ENCODE data around the gene SLC25A21.

SLC25A21 gene

DNA sequence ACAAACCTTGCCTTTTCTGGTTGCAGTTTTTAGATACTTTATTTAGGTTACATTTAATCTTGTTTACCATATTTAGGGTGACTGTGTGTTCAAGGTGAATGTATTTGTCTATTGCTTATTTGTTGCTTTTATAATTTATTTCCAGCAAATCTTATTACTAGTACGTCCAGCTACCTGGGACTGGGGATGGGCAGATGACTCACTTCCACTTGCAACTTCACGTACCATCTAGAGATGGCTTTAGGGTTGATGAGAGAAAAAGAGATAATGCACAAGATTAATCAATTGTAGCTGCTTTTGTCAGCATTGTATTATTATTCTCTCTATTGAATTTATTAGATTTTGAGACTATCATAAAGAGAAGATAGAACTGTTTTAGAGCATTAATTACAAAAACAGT, 30.4 kb upstream of the SLC25A21 start:
- Histone ChIP-seq H3K27ac (ENCODE audit: low read depth, low read length) (no peak overlapping the region), H3F3A (ENCODE audit: control insufficient read depth, insufficient read depth) (no peaks in the 10 kb centered on the region)

GRCh38 chr14:37202265-37202664, 29.9 kb upstream of the SLC25A21 start:
- TF ChIP-seq, protein P1, sequence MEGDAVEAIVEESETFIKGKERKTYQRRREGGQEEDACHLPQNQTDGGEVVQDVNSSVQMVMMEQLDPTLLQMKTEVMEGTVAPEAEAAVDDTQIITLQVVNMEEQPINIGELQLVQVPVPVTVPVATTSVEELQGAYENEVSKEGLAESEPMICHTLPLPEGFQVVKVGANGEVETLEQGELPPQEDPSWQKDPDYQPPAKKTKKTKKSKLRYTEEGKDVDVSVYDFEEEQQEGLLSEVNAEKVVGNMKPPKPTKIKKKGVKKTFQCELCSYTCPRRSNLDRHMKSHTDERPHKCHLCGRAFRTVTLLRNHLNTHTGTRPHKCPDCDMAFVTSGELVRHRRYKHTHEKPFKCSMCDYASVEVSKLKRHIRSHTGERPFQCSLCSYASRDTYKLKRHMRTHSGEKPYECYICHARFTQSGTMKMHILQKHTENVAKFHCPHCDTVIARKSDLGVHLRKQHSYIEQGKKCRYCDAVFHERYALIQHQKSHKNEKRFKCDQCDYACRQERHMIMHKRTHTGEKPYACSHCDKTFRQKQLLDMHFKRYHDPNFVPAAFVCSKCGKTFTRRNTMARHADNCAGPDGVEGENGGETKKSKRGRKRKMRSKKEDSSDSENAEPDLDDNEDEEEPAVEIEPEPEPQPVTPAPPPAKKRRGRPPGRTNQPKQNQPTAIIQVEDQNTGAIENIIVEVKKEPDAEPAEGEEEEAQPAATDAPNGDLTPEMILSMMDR (IDR thresholded peaks at IDR 0.05; ENCODE audit: low read depth, low read length, poor library complexity, severe bottlenecking), result no peak
- no peak for TF ChIP-seq EZH2phosphoT487 (IDR thresholded peaks at IDR 0.05; ENCODE audit: borderline replicate concordance, low read length)
- Histone ChIP-seq H3F3A (ENCODE audit: control insufficient read depth, insufficient read depth) (no peaks in the 10 kb centered on the region), H3K4me2 (ENCODE audit: low read length) (no peak overlapping the region), H3K36me3 (ENCODE audit: control insufficient read depth, low read length) (no peaks in the 10 kb centered on the region), H3K27ac (ENCODE audit: low read depth, low read length) (no peak overlapping the region), H3K9me2 (replicated peaks; ENCODE audit: control insufficient read depth, low read length) (no peaks in the 10 kb centered on the region), H3K9me3 (ENCODE audit: control insufficient read depth, insufficient read depth, low read length) (peaks cover 6% of the 10 kb centered on the region; the same call in 1 of the 2 replicates), H3K79me2 (ENCODE audit: control insufficient read depth, low read length) (no peaks in the 10 kb centered on the region), H3K4me3 (ENCODE audit: low read length) (no peak overlapping the region), H4K20me1 (ENCODE audit: control insufficient read depth, insufficient read depth, low read depth, low read length) (no peaks in the 10 kb centered on the region), H3K4me1 (ENCODE audit: control insufficient read depth, low read length) (no peaks in the 10 kb centered on the region), H3K27me3 (ENCODE audit: control insufficient read depth, low read length) (no peaks in the 10 kb centered on the region)

More for the DNA sequence above, 30.4 kb upstream of the SLC25A21 start:
- Histone ChIP-seq H3K9me3 (ENCODE audit: control insufficient read depth, insufficient read depth, low read length) (peaks cover 6% of the 10 kb centered on the region; the same call in 1 of the 2 replicates), H3K9me2 (replicated peaks; ENCODE audit: control insufficient read depth, low read length) (no peaks in the 10 kb centered on the region), H3K36me3 (ENCODE audit: control insufficient read depth, low read length) (no peaks in the 10 kb centered on the region), H3K4me3 (ENCODE audit: low read length) (no peak overlapping the region), H3K27me3 (ENCODE audit: control insufficient read depth, low read length) (no peaks in the 10 kb centered on the region), H4K20me1 (ENCODE audit: control insufficient read depth, insufficient read depth, low read depth, low read length) (no peaks in the 10 kb centered on the region), H3K79me2 (ENCODE audit: control insufficient read depth, low read length) (no peaks in the 10 kb centered on the region), H3K4me1 (ENCODE audit: control insufficient read depth, low read length) (no peaks in the 10 kb centered on the region), H3K4me2 (ENCODE audit: low read length) (no peak overlapping the region)
- TF ChIP-seq, protein P1 (IDR thresholded peaks at IDR 0.05; ENCODE audit: low read depth, low read length, poor library complexity, severe bottlenecking), result no peak
- TF ChIP-seq EZH2phosphoT487 (IDR thresholded peaks at IDR 0.05; ENCODE audit: borderline replicate concordance, low read length), result no peak

DNA sequence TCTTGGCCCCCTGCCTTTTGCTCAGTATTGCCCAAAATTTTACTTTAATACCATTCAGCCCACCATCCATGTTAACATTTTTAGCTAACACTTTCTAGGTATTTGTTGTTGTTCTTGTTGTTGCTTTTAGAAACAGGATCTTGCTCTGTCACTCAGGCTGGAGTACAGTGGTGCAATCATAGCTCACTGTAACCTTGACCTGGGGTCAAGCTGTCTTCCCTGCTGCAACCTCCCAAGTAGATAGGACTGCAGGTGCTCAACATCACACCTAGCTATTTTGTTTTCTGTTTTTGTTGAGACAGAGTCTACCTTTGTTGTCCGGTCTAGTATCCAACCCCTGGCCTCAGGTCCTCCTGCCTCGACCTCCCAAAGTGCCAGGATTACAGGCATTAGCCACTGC, 29.3 kb upstream of the SLC25A21 start:
- Histone ChIP-seq H3K9me3 (ENCODE audit: control insufficient read depth, insufficient read depth, low read length) (peaks cover 6% of the 10 kb centered on the region; the same call in 1 of the 2 replicates), H3K79me2 (ENCODE audit: control insufficient read depth, low read length) (no peaks in the 10 kb centered on the region), H3K4me2 (ENCODE audit: low read length) (no peak overlapping the region), H3K36me3 (ENCODE audit: control insufficient read depth, low read length) (no peaks in the 10 kb centered on the region), H3F3A (ENCODE audit: control insufficient read depth, insufficient read depth) (no peaks in the 10 kb centered on the region), H3K27ac (ENCODE audit: low read depth, low read length) (no peak overlapping the region), H3K27me3 (ENCODE audit: control insufficient read depth, low read length) (no peaks in the 10 kb centered on the region), H4K20me1 (ENCODE audit: control insufficient read depth, insufficient read depth, low read depth, low read length) (no peaks in the 10 kb centered on the region), H3K4me3 (ENCODE audit: low read length) (no peak overlapping the region), H3K9me2 (replicated peaks; ENCODE audit: control insufficient read depth, low read length) (no peaks in the 10 kb centered on the region), H3K4me1 (ENCODE audit: control insufficient read depth, low read length) (no peaks in the 10 kb centered on the region)
- TF ChIP-seq EZH2phosphoT487 (IDR thresholded peaks at IDR 0.05; ENCODE audit: borderline replicate concordance, low read length), result no peak
- TF ChIP-seq, protein P1 (IDR thresholded peaks at IDR 0.05; ENCODE audit: low read depth, low read length, poor library complexity, severe bottlenecking), result no peak

Measured in DOHH2 (cell line).